Activated T-cell treated with anti-CD3 and anti-CD28 coated beads for 4 hours (primary cell): ENCODE measurements around the gene SLCO2A1.

Experiments used
- DNase-seq: peaks from one replicate; pipeline ENCODE4 v3.0.0-alpha.2; 2020

SLCO2A1 gene

GRCh38 chr3:133945381-133946095, 84.2 kb downstream of the SLCO2A1 start:
- no peak for DNase-seq

GRCh38 chr3:133944641-133945380, 84.9 kb downstream of the SLCO2A1 start:
- DNase-seq: no peak

GRCh38 chr3:133944181-133944580, 85.5 kb downstream of the SLCO2A1 start:
- DNase-seq: no peak

GRCh38 chr3:133943639-133944141, 86.0 kb downstream of the SLCO2A1 start:
- no peak for DNase-seq

GRCh38 chr3:133943031-133943535, 86.6 kb downstream of the SLCO2A1 start:
- no peak for DNase-seq

- DNase-seq: no peak
These were observed 88.3 kb downstream of the SLCO2A1 start for GRCh38 chr3:133941415-133941821.

- DNase-seq: no peak
These were observed 89.2 kb downstream of the SLCO2A1 start for GRCh38 chr3:133940536-133940935.

GRCh38 chr3:133939463-133939835, 90.3 kb downstream of the SLCO2A1 start:
- no peak for DNase-seq

GRCh38 chr3:133938770-133939462, 90.8 kb downstream of the SLCO2A1 start:
- DNase-seq: no peak

GRCh38 chr3:133937756-133938601, 91.7 kb downstream of the SLCO2A1 start:
- DNase-seq: no peak

- no peak for DNase-seq
These were observed 92.6 kb downstream of the SLCO2A1 start for GRCh38 chr3:133937061-133937686.

GRCh38 chr3:133935843-133936769, 93.6 kb downstream of the SLCO2A1 start:
- DNase-seq: no peak

GRCh38 chr3:133934996-133935842, 94.5 kb downstream of the SLCO2A1 start:
- no peak for DNase-seq

GRCh38 chr3:133934073-133934970, 95.4 kb downstream of the SLCO2A1 start:
- DNase-seq: no peak

GRCh38 chr3:133933097-133934024, 96.4 kb downstream of the SLCO2A1 start:
- no peak for DNase-seq

GRCh38 chr3:133932009-133932408, 97.7 kb downstream of the SLCO2A1 start:
- DNase-seq: no peak

- no peak for DNase-seq
These were observed 98.6 kb downstream of the SLCO2A1 start for GRCh38 chr3:133931084-133931483.
